ENCODE data around the gene WNT8A.
"Not testable (repeated sequence)": the region's sequence is repeated elsewhere in the genome, so short reads cannot be mapped to it uniquely, and the experiment has no call there.

GRCh38 chr5:138045283-138045682, 38.5 kb upstream of the WNT8A start:
- not testable (repeated sequence) for TF ChIP-seq CTCF, POLR2A (IDR thresholded peaks at IDR 0.05)
